ENCODE results near the gene ARHGEF1.

The ARHGEF1 gene

GRCh38 chr19:41920882-41921576, 38.0 kb downstream of the ARHGEF1 start:
- no peak for DNase-seq

DNA sequence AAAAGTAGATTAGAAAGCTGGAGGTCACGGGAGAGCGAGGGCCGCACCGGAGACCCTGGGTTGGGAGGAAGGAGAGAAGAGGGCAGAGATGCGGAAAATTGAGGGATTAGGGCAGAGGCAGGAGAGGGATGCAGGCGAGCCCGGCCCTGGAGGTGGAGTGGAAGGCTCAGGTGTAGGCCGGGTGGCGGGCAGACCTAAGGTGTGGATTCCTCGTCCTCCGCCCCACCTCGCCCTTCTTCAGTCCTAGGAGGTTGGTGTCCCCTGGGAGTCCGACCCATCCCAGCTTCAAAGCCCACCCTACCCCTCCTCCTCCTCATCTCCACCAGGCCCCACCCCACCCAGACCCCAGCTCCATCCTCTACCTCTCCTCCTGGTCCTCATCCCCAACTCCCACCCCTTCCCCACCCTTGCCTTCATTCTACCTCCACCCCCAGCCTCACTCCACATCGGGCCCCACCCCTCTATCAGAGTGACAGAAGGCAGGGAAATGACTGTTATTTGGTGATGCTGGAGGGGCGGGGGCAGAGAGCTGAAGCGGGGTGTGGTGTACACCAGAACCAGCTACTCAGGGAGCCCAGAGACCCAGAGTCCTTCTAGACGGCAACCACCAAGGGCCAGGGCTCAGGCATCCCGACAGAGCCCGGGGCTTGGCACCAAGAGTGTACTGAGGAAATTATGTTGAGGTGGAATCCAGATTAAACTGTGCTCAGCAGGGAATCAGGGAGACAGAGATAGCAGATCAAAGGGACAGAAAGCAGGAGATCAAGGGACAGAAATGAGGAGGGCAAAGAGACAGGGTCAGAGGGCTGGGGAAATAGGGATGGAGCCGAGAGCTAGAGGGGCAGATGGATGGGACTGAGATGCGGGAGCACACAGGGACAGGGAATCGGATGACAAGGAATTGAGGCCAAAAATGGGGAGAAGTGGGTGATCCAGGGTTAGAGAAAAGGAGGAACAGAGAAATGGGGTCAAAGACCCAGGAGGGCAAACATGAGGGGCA, 38.9 kb downstream of the ARHGEF1 start:
- DNase-seq: no peak

GRCh38 chr19:41922585-41922984, 39.6 kb downstream of the ARHGEF1 start:
- no peak for DNase-seq

GRCh38 chr19:41923045-41923788, 40.2 kb downstream of the ARHGEF1 start:
- no peak for DNase-seq

DNA sequence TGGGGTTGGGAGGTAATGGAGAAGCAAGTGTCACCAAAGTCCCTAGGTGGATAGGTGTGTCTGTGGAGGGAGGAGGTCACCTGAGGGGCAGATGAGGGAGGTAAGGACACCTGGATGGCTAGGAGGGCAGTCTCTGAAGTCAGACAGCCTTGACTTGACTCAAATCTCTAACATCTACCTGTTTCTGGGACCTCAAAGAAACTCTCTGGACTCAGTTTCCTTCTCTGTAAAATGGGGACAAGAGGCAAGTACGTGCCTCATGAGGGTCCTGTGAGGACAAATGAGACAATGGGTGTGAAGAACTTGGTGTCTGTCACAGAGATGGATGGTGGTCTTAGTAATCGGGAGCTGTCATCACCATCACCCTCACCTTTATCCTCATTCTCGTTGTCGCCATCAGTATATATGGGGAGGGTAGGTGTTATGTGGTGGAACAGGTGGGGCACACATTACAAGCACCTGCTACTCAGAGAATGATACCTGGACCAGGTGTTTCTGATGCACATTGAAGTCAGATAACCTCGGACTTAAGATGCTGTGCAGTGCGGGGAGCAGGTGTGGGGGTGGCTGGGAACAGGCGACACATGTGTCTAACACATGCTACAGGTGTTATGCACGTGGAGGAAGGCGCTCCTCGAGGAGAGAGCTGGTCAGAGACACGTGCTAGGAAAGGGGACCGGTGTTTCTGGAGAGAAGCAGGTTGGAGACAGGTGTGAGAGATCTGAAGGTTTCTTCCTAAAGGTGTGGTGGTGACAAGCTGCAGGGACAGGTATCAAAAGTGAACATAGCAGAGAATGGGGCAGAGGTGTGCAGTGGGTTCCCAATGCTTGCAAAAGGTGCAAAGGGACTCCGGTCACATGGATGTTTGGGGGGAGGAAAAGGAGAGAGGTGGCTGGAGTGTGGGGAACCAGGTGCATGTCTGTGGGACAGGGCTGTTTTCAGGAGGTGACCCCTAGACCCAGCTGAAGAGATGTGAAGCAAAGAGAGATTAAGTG, 41.5 kb downstream of the ARHGEF1 start:
- DNase-seq: no peak

GRCh38 chr19:41925208-41926003, 42.4 kb downstream of the ARHGEF1 start:
- DNase-seq: no peak

- DNase-seq: no peak
These were observed 43.2 kb downstream of the ARHGEF1 start for GRCh38 chr19:41926028-41926762.

- no peak for DNase-seq
These were observed 43.9 kb downstream of the ARHGEF1 start for GRCh38 chr19:41926763-41927496.

GRCh38 chr19:41927497-41928192, 44.7 kb downstream of the ARHGEF1 start:
- no peak for DNase-seq

GRCh38 chr19:41928221-41928683, 45.3 kb downstream of the ARHGEF1 start, which contains the start of gene ERFL:
Gene ERFL (minus strand): TSS chr19:41928449. CDS start chr19:41912919, 15,530 bp downstream.
- no peak for DNase-seq

DNA sequence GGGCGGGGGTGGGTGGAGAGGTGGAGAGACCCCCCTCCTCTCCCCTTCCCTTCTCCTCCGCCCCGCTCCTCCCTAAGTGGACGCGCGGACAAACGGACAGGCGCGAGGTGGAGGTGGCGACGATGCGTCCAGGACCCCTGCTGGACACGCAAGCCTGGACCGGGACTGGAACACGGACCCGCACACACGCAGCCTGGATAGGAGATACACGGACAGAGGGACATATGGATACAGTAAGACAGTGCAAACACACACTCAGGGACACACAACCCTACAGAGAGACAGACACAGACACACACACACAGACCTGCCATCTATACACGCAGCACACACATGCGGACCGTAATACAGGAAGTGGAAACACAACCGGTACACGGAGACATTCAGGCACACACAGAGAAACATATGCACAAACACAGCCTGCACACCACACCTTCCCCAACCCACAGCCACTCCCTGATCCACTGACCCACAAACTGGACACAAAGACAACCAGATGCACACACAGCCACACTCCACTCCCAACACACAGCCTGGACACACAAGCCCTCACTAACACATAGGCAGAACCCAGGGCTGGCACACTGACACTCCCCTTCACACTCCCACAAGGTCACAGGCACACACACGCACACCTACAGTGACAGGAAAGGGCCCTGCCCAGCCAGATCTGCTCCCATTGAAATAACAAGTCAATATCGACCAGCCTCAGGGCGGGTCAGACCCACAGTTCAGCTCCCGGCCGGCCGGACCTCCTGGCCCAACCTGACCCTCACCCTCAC, 46.0 kb downstream of the ARHGEF1 start:
- no peak for DNase-seq

- DNase-seq: no peak
These were observed 46.6 kb downstream of the ARHGEF1 start for GRCh38 chr19:41929536-41930071.

DNA sequence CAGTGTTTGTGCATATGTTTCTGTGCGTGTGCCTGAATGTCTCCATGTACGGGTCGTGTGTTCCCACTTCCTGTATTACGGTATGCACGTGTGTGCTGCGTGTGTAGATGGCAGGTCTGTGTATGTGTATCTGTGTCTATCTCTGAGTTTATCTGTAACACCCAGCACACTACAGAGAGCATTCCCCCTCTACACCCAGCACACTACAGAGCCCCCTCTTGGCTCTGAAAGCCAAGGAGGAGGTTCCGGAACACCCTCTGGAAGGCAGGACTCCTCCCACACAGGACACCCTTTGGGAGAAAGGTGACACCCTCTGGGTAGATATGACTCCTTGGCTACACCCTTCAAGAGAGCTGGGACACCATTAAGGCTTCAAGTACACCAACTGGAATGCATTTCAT, 47.3 kb downstream of the ARHGEF1 start:
- DNase-seq: no peak

DNA sequence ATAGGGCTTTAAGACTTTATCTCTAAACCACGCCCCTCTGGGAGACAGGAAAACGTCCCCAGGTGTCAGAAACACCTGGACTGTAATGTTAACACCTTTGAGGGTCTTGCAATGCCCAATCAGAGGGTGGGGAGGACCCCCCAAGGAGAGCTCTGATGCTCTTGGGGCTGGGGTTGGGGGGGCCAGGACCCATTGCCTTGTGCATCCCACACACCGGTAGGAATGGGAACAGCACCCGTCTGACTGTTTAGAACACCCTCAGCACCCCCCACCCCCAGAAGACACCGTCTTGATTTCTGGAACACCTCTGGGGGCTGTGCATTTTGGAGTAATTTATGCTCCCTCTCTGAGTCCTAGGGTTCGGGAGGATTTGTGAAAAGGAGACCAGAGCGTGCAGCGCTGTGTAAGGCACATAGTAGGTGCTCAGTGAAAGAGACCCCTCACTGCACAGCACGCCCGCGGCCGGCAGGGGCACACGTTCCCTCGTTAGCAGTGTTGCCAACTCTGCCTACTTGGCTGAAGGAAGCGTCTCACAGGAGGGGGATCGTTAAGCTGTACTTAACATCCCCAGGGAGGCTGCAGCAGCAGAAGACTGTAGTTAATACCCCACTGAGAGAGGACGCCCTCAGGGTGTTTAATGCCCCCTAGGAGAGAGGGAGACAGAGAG, 48.1 kb downstream of the ARHGEF1 start:
- no peak for DNase-seq

DNA sequence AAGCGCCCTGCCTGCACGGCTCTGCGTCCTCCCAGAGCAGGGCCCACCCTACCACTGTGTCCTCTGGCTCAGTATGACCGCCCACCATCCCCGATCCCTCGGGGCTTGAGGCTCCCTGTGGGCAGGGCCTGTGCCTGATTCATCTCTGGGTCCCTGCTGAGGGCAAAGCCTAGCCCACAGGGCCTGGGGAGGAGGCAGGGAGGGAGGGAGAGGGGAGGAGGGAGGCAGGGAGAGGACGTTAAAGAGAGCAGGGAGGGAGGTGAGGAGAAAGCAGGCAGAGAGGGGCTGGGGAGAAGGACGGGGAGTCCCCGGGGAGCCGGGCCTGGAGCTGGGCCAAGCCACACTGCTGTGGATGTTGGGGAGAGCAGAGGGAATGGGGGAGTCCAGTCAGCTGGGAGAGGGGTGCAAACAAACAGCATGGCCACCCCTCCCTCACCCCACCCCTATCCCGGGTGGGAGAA, 49.3 kb downstream of the ARHGEF1 start:
- DNase-seq: no peak

DNA sequence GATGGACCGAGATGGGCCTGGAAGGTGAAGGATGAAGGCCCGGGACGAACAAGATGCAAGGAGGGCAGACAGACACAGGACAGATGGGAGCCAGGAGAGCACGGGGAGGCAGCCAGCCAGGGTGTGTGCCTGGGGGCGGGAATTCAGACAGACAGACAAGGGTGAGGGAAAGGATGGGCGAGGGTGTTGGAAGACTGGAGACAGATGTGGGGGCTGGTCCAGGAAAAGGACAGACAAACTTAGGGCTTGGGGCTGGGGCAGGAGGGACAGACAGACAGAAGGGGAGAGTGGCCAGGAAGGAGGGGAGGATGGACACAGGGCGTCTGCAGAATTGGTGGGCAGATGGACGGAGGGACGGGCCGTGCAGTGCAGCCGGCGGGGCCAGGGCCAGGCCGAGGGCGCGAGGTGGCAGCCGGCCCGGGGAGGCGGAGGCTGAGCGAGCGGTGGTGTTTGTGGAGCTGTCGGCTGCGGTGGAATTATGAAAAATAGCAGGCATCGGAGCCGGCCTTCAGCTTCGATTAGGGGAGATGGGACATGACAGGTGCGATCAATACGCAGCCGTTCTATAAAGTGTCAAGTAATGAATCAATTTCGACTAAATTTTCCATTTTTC, 49.8 kb downstream of the ARHGEF1 start:
- no peak for DNase-seq
